Spleen (tissue), 7 donors: Measurements from ENCODE around the gene PKN3.

ENCODE experiments used
- CTCF ChIP-seq, 11 experiments: fragments of 200-600 bp in 7 of 11; fragments of 450-650 bp in 4 of 11; sonication (generic) in 4 of 11; IDR thresholded peaks in 8 of 11; conservative IDR thresholded peaks in 3 of 11; 1 replicate in 7 of 11; 2 replicates in 4 of 11; pipeline versions ENCODE4 v1.4.0 to v1.8.0; 2016 to 2021; ENCODE audit warnings: antibody characterized with exemption in 11 of 11, inconsistent platforms in 4 of 11, mild to moderate bottlenecking in 1 of 11
- POLR2AphosphoS5 ChIP-seq, 3 donors: sonication (generic); formaldehyde crosslinking; IDR thresholded peaks; one replicate each; pipeline ENCODE4 v1.5.1; 2017; ENCODE audit warnings: antibody characterized with exemption in 3 of 3
- donor health status: DM: no; HTN: no; CAD: no; lungs with moderate emphysema.
- donor health status: DM: no; HTN: no; CAD: no.
- donor health status: DM: no; HTN: no; CAD: no.

GRCh38 chr9:128702445-128702948 lies at the start of gene PKN3:
- TF ChIP-seq CTCF (IDR thresholded peaks at IDR 0.05 in 8 of 11, conservative IDR thresholded peaks at IDR 0.05 in 3 of 11) = peak; percentile 75 to 96 (median 90)
- TF ChIP-seq POLR2AphosphoS5 (IDR thresholded peaks at IDR 0.05) = peak; percentile 57 to 82 (median 69)
